Measurements from ENCODE around the gene TRIM9.

Gene TRIM9

DNA sequence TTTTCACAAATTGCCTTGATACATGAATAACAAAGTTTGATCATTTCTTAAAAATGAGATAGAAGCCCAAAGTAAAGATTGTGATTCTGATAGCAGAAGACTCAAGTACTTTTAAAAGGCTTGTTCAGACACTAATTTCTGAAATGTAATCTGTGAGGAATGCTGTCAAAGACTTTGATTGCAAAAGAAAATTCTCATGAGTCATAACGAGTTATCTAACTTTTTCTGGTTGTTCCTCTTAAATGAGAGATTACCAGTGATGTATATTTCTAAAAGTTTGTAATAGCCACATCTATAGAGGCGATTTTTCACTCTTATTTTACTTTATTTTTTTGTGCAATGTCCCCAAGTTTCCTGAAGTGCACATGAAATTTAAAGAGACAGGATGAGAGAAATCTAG lies 157.6 kb downstream of the TRIM9 start:
- DNase-seq = no peak

DNA sequence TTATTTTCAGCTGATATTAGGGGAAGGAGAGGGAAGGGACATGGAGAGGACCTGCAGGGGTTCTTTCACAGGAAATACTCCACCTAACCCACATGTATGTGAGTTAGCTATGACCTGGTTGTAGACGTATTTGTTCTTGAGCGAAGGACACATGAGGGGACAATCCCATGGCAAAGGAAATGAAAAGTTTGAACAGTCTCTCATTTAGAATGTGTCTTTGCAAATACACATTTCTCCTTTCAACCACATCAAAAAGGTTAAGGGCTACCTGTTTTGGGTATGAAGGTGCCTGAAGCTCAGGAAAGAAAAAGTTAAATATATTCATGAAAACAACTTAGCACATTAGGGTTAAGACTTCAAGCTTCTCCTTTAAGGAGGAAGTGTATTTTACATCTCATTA lies 158.0 kb downstream of the TRIM9 start:
- DNase-seq = no peak

DNA sequence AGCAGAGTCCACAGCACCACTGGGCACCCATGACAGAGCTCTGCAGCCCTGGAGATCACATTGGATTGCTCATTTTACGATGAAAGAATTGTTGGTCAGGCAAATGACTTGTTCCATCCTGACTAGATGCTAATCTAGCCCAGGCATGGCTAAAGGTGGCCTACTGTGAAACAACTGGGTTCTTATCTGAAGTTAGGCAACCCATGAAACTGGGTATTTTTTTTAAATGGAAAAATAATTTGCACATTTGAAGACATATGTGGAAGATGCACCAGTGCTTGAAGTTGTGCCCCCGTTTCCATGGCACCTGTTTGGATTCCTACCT lies 158.9 kb downstream of the TRIM9 start:
- DNase-seq = no peak

DNA sequence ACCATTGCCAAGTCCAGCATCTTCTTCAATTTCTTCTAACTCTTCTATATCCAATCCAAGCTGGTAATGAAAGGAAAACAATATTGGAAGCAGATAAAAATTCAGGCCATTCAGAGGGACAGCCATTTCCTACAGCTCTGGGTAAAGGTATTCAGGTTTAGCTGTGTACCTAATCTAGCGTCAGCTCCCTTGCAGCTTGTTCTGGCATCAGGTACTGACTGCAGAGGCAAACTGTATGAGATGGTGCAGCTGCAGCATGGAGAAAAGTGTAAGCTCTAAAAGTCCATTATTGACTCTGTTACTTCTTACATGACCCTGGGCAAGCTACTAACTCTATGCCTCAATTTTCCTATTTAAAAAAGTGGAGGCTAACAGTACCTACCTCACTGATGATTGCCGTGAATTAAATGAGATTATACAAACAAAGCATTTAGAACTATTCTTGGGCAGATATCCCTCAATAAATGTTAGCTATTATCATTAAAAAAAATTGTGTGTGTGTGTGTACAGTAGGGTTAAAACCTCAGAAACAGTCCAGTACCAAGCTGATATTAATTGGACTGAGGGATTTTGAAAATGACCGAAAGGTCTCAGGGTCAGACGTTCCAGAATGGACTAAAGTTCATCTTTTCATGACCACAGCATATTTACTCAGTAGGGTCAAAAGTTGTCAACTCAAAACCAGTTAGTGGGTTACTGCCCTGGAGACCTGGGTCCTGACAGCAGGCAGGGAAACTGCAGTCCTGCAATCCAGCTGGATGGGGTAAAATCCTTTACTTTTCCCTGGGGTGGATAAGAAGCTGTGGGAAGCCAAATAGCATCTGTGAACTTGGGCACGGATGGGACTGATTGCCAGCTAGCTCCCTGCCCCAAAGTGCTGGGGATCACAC lies 159.5 kb downstream of the TRIM9 start:
- no peak for DNase-seq

DNA sequence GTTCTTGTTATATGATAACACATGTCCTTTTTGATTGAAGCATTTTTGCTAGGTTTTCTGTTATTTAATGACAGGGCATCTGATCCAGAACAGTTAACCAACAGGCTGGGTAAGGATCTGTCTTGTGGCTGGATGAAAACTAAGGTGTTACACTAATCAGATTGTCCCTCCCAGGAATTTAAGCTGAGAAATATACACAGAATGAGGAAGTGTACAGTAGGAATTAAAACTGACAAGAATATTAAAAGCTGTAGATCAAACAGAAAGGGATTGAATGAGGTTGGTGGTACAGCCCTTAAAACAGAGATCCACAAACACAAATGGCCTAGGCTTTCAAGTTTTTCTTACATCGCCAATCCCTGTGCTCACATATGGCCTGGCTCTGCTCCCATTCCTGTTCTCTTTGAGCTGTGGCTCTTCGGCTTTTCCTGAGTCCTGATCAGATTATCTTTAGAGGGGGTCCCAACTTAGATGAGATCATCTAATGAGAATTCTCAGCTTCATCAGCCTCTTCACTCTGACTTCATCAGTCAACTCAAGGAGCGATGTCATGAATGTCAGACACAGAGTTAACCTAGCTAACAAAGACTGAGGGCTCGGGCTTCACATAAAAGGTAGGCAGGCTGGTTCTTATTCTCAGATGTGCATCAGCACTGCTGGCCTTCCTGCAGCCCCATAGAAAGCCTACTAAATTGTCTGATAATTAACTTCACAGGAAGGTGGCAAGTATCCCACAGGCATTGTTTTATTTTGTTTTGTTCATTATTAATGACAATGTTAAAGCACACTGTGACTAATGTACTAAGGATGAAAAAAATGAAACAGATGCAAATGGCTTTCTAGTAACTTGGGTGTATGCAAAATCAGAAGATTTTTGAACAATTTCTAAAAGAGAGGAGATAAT lies 162.1 kb downstream of the TRIM9 start:
- DNase-seq = no peak

DNA sequence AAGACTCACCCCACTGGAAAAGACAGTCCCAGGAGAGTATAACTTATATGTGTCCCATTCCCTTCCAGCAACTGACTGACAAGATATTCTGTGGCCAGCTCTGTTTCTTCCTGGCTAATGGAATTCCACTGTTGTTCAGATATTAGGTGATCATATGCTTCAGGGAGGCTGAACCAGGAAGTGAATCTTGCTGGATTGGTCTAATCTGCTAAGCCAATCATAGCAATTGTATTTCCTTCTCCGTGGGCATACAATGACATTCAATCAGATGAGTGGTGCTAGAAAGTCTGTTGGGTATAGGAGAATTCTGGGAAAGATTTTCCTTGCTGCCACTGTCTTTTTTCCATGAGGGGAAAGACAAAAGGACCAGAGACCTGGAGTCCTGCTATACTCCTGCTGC lies 162.7 kb downstream of the TRIM9 start:
- no peak for DNase-seq

DNA sequence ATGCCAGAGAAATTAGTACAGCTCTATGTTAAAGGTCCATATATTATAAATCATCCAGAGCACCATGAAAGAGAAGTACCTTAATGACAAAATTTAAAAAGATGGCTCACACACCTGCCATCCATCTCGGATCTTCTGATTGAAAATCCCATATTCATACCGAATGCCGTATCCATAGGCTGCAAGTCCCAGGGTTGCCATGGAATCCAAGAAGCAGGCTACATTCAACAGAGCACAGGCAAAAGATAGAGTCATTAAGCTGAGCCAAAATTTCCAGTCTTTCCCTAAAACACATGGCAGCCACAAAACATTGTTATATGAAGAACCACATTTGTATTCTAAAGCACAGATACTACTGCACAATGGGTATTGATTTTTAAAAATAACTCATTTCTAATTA lies 163.3 kb downstream of the TRIM9 start:
- DNase-seq = no peak

DNA sequence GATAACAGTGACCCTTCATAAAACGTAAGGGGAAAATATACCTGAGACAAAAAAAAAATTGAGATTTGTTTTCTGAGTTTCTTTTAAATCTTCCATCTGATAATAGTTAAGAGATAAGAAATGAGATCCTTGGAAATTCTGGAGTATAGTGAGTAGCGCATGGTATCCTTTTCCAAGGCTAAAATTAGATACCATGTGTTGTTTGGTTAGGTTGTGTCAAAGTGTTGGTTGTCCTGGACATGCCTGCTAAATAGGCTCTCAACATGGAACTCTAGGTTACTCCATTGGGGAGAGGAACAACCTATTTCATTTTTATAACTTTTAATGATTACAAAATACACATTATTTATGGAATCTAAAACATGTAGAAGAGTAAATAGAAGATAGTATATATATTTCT lies 165.4 kb downstream of the TRIM9 start:
- no peak for DNase-seq

DNA sequence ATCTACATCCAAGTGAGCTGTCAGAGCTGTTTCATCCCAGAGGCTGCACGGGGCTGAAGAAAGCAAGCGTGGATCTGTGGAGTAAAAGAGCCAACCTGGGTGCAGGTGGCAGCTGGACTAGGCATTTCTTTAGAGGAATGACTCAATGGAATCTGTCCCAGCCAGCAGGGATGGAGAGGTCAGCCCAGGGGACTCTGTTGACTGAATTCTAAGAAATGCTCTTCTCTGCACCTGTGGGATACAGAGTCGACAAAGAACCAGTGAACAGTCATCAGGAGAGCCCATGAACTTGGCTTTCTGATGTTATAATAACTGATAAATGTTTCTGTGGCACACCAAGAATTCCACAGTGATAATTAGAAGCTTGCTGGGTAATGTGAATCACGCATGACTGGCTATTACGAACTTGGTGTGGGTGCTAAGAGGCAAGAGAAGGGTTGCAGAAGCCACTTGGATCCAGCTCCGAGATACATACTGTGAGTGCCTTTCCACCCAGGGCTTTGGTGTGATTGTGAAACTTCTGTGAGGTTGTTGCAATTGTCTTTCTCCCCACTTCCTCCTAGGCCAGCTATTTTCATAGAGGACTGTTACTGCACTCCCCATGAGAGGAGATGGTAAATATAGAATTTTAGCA lies 166.8 kb downstream of the TRIM9 start:
- DNase-seq = peak in 1 of 56 donors; percentile 8

DNA sequence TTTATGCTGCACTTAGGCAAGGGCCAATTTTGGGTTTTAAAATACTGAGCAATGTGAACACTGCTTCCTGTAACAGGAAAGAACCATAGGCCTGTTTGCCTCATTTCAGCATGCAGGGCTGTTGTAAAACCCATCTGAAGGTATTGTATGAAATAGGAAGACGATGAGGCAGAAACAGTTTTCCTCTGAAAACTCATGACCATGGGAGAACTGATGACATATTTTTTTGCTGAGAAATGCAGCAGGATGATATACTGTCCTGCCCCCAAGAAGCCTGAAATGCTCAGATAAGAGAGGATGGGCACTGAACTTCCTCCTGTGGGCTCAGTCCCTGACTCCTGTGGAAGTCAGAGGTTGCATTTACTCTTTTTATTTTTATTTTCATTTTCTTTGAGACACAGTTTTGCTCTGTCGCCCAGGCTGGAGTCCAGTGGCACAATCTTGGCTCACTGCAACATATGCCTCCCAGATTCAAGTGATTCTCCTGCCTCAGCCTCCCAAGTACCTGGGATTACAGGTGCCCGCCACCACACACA lies 168.0 kb downstream of the TRIM9 start:
- no peak for DNase-seq

Data from nucleus accumbens (tissue), 56 donors.